IPS-NIHi7 (cell line): Measurements from ENCODE around the gene RPS28.
A peak's percentile ranks its signal among the peaks of the same experiment; 100 is the strongest.
"Not testable (repeated sequence)": the region's sequence is repeated elsewhere in the genome, so short reads cannot be mapped to it uniquely, and the experiment has no call there.

ENCODE experiments used
- DNase-seq: peaks from one replicate; pipeline ENCODE4 v3.0.0; 2012; ENCODE audit warnings: mixed read lengths; ENCODE audit errors: extremely low spot score

RPS28 gene

GRCh38 chr19:8321067-8321985 is at the start of gene RPS28, which contains the start of gene NDUFA7:
Gene RPS28 (plus strand): TSS chr19:8321496. CDS start chr19:8321531, 35 bp downstream.
Gene NDUFA7 (minus strand): TSS chr19:8321375. CDS start chr19:8321358, 17 bp downstream.
- peak; percentile 93 for DNase-seq

- DNase-seq = not testable (repeated sequence)
Observed at GRCh38 chr19:8276508-8276907, 44.8 kb upstream of the RPS28 start.

GRCh38 chr19:8291337-8291736 is 30.0 kb upstream of the RPS28 start:
- not testable (repeated sequence) for DNase-seq

GRCh38 chr19:8302357-8302691 is 19.0 kb upstream of the RPS28 start:
- no peak for DNase-seq

GRCh38 chr19:8302734-8303133 is 18.6 kb upstream of the RPS28 start:
- no peak for DNase-seq

- peak; percentile 94 for DNase-seq
Observed at GRCh38 chr19:8304841-8305621, 16.3 kb upstream of the RPS28 start.

- DNase-seq = no peak
Observed at GRCh38 chr19:8305798-8306197, 15.5 kb upstream of the RPS28 start.

GRCh38 chr19:8306235-8307054 is 14.9 kb upstream of the RPS28 start:
- DNase-seq = no peak

- no peak for DNase-seq
Observed at GRCh38 chr19:8307400-8307964, 13.8 kb upstream of the RPS28 start.

- DNase-seq = peak; percentile 88
Observed at GRCh38 chr19:8307965-8308866, 13.1 kb upstream of the RPS28 start, which contains the start of gene CD320. Gene CD320 (minus strand): TSS chr19:8308358. CDS start chr19:8308290, 68 bp downstream.

- no peak for DNase-seq
Observed at GRCh38 chr19:8308891-8309291, 12.4 kb upstream of the RPS28 start.

- no peak for DNase-seq
Observed at GRCh38 chr19:8310342-8311055, 10.8 kb upstream of the RPS28 start.

GRCh38 chr19:8311461-8312260 is 9.6 kb upstream of the RPS28 start:
- DNase-seq = no peak

- not testable (repeated sequence) for DNase-seq
Observed at GRCh38 chr19:8314981-8315640, 6.2 kb upstream of the RPS28 start.

- no peak for DNase-seq
Observed at GRCh38 chr19:8316351-8317125, 4.8 kb upstream of the RPS28 start.

- DNase-seq = not testable (repeated sequence)
Observed at GRCh38 chr19:8318835-8319234, 2.5 kb upstream of the RPS28 start.

- DNase-seq = no peak
Observed at GRCh38 chr19:8319807-8320520, 1.3 kb upstream of the RPS28 start.
